Kidney (tissue), 14 donors: ENCODE measurements around the gene HMG20A. TPM values are rescaled to one million over a fixed set of nuclear protein-coding genes. Genes with fewer than 3 reads are reported as not detected.

Experiments used
- DNase-seq, 5 donors: peaks; one replicate each; pipeline ENCODE4 v3.0.0-alpha.2; 2013 to 2020
- FAIRE-seq: peaks from 2 replicates; lab custom pipeline; 2012; peaks lifted over from hg19 to GRCh38; lab: Jason Lieb, UNC
- H3K27ac ChIP-seq, 2 donors: one replicate each; pipeline ENCODE4 v1.7.0; 2013; ENCODE audit warnings: low read depth in 2 of 2, low read length in 2 of 2, inconsistent platforms in 1 of 2
- H3K27me3 ChIP-seq: one replicate; pipeline ENCODE4 v1.7.1; 2013; ENCODE audit warnings: low read length, inconsistent platforms; ENCODE audit not compliant: control insufficient read depth, insufficient read depth
- H3K36me3 ChIP-seq, 3 donors: one replicate each; pipeline versions ENCODE4 v1.7.0 to v1.7.1; 2013; ENCODE audit warnings: low read length in 3 of 3, control low read depth in 1 of 3, inconsistent platforms in 1 of 3; ENCODE audit not compliant: insufficient read depth in 3 of 3, control insufficient read depth in 2 of 3
- H3K4me1 ChIP-seq, 3 donors: one replicate each; pipeline versions ENCODE4 v1.7.0 to v1.7.1; 2013; ENCODE audit warnings: low read length in 3 of 3, inconsistent platforms in 1 of 3, low read depth in 1 of 3; ENCODE audit not compliant: control insufficient read depth in 2 of 3, insufficient read depth in 2 of 3
- H3K4me3 ChIP-seq, 3 donors: one replicate each; pipeline versions ENCODE4 v1.7.0 to v1.8.1; 2013; ENCODE audit warnings: low read length in 3 of 3, control low read depth in 1 of 3, inconsistent platforms in 1 of 3
- H3K9ac ChIP-seq, 3 donors: one replicate each; pipeline versions ENCODE4 v1.7.0 to v1.7.1; 2013; ENCODE audit warnings: low read length in 3 of 3, control low read depth in 1 of 3, inconsistent platforms in 1 of 3
- H3K9me3 ChIP-seq, 3 donors: one replicate each; pipeline versions ENCODE4 v1.7.0 to v1.7.1; 2013; ENCODE audit warnings: low read length in 3 of 3, control low read depth in 1 of 3, inconsistent platforms in 1 of 3; ENCODE audit not compliant: control insufficient read depth in 2 of 3, insufficient read depth in 1 of 3
- intact Hi-C: fragments of 100-400 bp; cut with DNase I; formaldehyde crosslinking; loops from one replicate; pipeline ENCODE4 v1.11.1; 2022
- polyA plus RNA-seq: library from polyadenylated mRNA; stranded (reverse); fragments of 350-450 nt; fragmentation: Illumina TruSeq; extraction: RNeasy Lipid Tissue Mini Kit (QIAGEN cat#74804); gene quantifications from one replicate; pipeline ENCODE4 v1.2.3, GENCODE V29; 2014; ENCODE audit warnings: low read depth, low replicate concordance; ENCODE audit not compliant: insufficient read depth
- total RNA-seq: library from RNA; stranded (reverse); fragmentation: NEBNext Ultra II Directional; extraction: Animal tissue kit (Norgen Biotek cat#: 25700); gene quantifications from one replicate; pipeline ENCODE4 v1.2.1, GENCODE V29; 2021
- TF ChIP-seq, protein P1 (sequence below): IDR thresholded peaks from 3 replicates; pipeline ENCODE4 v1.5.1; 2012; ENCODE audit warnings: mild to moderate bottlenecking, moderate library complexity, borderline replicate concordance; ENCODE audit not compliant: insufficient read depth; ENCODE audit errors: extremely low read depth
- donor health status: control.
- donor health status: control.
- donor health status: control.
- donor health status: control.
- donor health status: control.
- donor health status: DM: yes; HTN: yes; CAD: no.
- donor health status: Normal renal cell carcinoma (clear cell type).

The HMG20A gene
- total and polyA plus RNA-seq, 2 donors from 2014 or later = 16.8 to 38.7 TPM

GRCh38 chr15:77411619-77411976 is 9.1 kb upstream of the HMG20A start:
- Histone ChIP-seq H3K27me3 (no peaks in the 10 kb centered on the region), H3K27ac (no peak overlapping the region), H3K4me1 (no peaks in the 10 kb centered on the region), H3K9me3 (no peaks in the 10 kb centered on the region), H3K4me3 (no peak overlapping the region), H3K36me3 (no peaks in the 10 kb centered on the region), H3K9ac (no peak overlapping the region)
- intact Hi-C loops = no loop called here
- TF ChIP-seq, protein P1, sequence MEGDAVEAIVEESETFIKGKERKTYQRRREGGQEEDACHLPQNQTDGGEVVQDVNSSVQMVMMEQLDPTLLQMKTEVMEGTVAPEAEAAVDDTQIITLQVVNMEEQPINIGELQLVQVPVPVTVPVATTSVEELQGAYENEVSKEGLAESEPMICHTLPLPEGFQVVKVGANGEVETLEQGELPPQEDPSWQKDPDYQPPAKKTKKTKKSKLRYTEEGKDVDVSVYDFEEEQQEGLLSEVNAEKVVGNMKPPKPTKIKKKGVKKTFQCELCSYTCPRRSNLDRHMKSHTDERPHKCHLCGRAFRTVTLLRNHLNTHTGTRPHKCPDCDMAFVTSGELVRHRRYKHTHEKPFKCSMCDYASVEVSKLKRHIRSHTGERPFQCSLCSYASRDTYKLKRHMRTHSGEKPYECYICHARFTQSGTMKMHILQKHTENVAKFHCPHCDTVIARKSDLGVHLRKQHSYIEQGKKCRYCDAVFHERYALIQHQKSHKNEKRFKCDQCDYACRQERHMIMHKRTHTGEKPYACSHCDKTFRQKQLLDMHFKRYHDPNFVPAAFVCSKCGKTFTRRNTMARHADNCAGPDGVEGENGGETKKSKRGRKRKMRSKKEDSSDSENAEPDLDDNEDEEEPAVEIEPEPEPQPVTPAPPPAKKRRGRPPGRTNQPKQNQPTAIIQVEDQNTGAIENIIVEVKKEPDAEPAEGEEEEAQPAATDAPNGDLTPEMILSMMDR = no peak
- no peak for DNase-seq
- no peak for FAIRE-seq

DNA sequence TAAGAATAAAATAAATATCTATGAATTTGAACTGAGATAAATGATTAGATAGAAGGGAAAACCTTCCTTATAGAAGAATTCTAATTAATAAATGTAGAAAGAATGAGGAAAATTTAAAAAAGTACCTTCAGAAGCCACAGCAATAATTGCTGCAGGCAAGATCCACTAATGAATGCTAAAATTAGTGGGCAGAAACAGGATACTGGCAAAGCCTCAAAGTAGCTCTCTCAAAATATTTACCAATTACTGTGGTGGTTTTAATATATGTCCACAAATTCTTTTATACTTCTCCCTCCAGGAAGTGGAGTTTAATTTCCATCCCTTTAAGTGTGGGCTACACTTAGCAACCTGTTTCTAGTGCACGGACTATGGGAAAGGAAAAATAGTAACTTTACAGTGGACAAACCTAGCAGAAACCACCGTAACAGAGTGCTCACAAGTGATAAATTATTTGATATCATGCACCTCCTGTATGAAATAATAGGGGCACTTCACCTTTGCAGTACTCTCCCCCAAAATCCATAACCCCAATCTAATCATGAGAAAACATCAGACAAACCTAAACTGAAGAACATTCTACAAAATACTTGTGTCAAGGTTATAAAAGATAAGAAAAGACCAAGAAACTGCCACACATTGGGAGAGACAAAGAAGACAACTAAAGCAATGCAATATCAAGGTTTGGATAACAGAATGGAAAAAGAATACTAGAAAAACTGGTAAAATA is 7.6 kb upstream of the HMG20A start:
- DNase-seq = no peak
- TF ChIP-seq, protein P1 = no peak
- H3K27ac ChIP-seq = no peak overlapping the region
- no peaks in the 10 kb centered on the region for H3K9me3 ChIP-seq
- H3K36me3 ChIP-seq = no peaks in the 10 kb centered on the region
- H3K27me3 ChIP-seq = no peaks in the 10 kb centered on the region
- no peak overlapping the region for H3K4me3 ChIP-seq
- FAIRE-seq = no peak
- intact Hi-C loops = no loop called here
- no peak overlapping the region for H3K9ac ChIP-seq
- H3K4me1 ChIP-seq = no peaks in the 10 kb centered on the region

DNA sequence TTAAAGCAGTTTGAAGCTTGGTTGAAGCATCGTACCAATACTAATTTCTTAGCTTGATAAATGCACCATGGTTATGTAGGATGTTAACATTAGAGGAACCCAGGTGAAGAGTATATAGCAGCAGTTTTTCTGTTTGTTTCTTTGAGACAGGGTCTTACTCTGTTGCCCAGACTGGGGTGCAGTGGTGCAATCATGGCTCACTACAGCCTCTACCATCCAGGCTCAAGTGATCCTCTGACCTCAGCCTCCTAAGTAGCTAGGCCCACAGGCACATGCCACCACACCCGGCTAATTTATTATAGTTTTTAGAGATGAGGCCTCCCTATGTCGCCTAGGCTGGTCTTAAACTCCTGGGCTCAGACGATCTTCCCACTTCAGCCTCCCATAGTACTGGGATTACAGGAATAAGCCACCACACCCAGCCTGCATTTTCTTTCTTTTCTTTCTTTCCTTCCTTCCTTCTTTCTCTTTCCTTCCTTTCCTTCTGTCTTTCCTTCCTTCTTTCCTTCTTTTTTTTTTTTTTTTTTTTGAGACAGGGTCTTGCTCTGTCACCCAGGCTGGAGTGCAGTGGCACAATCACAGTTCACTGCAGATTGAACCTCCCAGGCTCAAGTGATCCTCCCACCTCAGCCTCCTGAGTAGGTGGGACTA is 6.9 kb upstream of the HMG20A start:
- TF ChIP-seq, protein P1 = no peak
- Histone ChIP-seq H3K4me1 (no peaks in the 10 kb centered on the region), H3K27me3 (no peaks in the 10 kb centered on the region), H3K36me3 (no peaks in the 10 kb centered on the region), H3K9me3 (no peaks in the 10 kb centered on the region), H3K4me3 (no peak overlapping the region), H3K9ac (no peak overlapping the region), H3K27ac (no peak overlapping the region)
- FAIRE-seq = no peak
- intact Hi-C loops = no loop called here
- DNase-seq = no peak
